Fibroblast of lung (primary cell): ENCODE results near the gene RASSF5.

Experiments used
- EZH2 ChIP-seq: IDR thresholded peaks from 2 replicates; pipeline ENCODE4 v1.5.1; 2012; ENCODE audit warnings: low read length, control low read depth, mild to moderate bottlenecking; ENCODE audit errors: missing control alignments
- TF ChIP-seq, protein P1 (sequence below), 2 donors: IDR thresholded peaks in 1 of 2; conservative IDR thresholded peaks in 1 of 2; 1 replicate in 1 of 2; 2 replicates in 1 of 2; pipeline ENCODE4 v1.5.1; 2011 to 2012; ENCODE audit warnings: low read length in 2 of 2, control low read depth in 1 of 2, inconsistent platforms in 1 of 2, low read depth in 1 of 2, mild to moderate bottlenecking in 1 of 2

DNA sequence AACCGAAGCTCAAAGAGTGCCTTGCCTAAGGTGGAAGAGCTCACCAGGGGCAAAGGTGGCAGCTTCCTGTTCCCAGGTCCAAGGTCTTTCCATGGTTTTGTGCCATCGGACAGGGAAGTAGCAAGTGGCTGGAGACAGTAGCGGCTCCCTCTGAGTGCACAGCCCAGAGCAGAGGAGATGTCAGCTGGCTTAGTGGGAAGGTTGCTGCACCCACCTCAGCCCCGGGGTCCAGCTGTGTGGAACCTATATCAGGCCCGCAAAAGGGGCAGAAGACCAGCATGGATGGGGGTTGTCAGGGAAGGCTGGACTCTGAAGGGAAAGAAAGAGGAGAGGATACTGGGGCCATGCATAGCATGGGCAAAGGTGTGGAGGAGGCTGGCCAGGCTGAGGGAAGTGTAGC is 30.2 kb upstream of the RASSF5 start:
- TF ChIP-seq, protein P1, sequence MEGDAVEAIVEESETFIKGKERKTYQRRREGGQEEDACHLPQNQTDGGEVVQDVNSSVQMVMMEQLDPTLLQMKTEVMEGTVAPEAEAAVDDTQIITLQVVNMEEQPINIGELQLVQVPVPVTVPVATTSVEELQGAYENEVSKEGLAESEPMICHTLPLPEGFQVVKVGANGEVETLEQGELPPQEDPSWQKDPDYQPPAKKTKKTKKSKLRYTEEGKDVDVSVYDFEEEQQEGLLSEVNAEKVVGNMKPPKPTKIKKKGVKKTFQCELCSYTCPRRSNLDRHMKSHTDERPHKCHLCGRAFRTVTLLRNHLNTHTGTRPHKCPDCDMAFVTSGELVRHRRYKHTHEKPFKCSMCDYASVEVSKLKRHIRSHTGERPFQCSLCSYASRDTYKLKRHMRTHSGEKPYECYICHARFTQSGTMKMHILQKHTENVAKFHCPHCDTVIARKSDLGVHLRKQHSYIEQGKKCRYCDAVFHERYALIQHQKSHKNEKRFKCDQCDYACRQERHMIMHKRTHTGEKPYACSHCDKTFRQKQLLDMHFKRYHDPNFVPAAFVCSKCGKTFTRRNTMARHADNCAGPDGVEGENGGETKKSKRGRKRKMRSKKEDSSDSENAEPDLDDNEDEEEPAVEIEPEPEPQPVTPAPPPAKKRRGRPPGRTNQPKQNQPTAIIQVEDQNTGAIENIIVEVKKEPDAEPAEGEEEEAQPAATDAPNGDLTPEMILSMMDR (conservative IDR thresholded peaks at IDR 0.05 in 1 of 2, IDR thresholded peaks at IDR 0.05 in 1 of 2; ENCODE audit: low read depth in 1 of 2, low read length in 2 of 2) = no peak
- no peak for TF ChIP-seq EZH2
